Measurements from ENCODE around the gene CTXND1. TPM values are rescaled to one million over a fixed set of nuclear protein-coding genes. Genes with fewer than 3 reads are reported as not detected.

CTXND1 gene
- total and polyA plus RNA-seq, 2 of the 8 experiments (the other 6 are each of a cell fraction or from before 2014, with no cell fraction given), result 0.03 TPM; not detected in 1

DNA sequence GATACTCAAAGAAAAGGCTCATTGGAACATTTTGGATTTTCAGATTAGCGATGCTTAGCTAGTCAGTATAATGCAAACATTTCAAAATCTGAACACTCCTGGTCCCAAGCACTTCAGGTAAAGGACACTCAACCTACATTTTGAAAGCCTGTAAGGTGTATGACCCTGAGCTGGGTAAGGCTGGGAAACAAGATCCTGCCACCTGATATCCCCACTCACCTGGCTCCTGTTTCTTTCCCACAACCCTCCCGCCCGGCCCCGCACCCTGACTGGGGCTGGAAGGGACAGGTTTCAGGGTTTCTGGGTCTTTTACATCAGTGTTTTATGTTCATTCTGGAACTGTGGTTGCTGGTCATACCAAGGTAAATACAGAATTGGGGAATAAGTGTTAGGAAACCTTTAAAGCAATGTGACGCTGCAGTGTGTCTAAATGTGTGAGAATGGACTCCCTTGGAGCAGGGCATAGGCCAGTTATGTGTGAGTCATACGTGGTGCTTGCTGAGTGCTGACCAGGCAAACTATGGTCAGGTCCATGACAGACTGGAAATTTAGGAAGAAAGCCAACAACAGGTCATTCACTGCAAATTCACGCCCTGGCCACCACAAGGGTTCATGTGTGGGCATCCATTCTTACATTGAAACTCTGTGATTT lies 22.9 kb downstream of the CTXND1 start:
- CTCF ChIA-PET (ENCODE audit: partially characterized antibody), result interaction anchor here (0.9 kb wide), 2 partner anchors 29 to 60 kb away, joined by 3 read pairs; no protein-coding TSS in a partner anchor

More for the DNA sequence above, 22.9 kb downstream of the CTXND1 start:
- Histone ChIP-seq H2BK120ac (replicated peaks; ENCODE audit: low read depth, low read length) (no peak overlapping the region), H3K56ac (replicated peaks; ENCODE audit: insufficient read length, low read depth, low read length) (no peak overlapping the region), H2AK5ac (ENCODE audit: low read depth, low read length) (no peak overlapping the region), H2BK5ac (ENCODE audit: low read depth, low read length) (no peak overlapping the region), H3K18ac (ENCODE audit: extremely low read depth, low read length) (no peak overlapping the region), H3K4ac (replicated peaks; ENCODE audit: insufficient read length, low read depth, low read length) (no peak overlapping the region), H4K5ac (ENCODE audit: insufficient read length, low read depth, low read length) (no peak overlapping the region), H3K4me1 (replicated peaks in 1 of 4; ENCODE audit: control insufficient read depth in 3 of 4, insufficient read depth in 4 of 4, low read length in 3 of 4) (no peaks in the 10 kb centered on the region), H3K79me1 (ENCODE audit: low read depth, low read length) (no peaks in the 10 kb centered on the region), H3K23me2 (ENCODE audit: low read depth, low read length) (no peaks in the 10 kb centered on the region), H4K91ac (replicated peaks; ENCODE audit: insufficient read length, low read length) (no peak overlapping the region), H3K14ac (ENCODE audit: insufficient read length) (no peak overlapping the region), H4K20me1 (replicated peaks in 1 of 2; ENCODE audit: control insufficient read depth in 1 of 2, insufficient read depth in 2 of 2, low read length in 2 of 2) (no peaks in the 10 kb centered on the region), H4K8ac (ENCODE audit: extremely low read depth, insufficient read depth, low read length) (no peak overlapping the region), H3K23ac (ENCODE audit: insufficient read length) (no peak overlapping the region), H3K79me2 (ENCODE audit: control insufficient read depth in 1 of 2, insufficient read depth in 2 of 2, low read length in 2 of 2) (no peaks in the 10 kb centered on the region), H3K4me2 (ENCODE audit: insufficient read depth in 1 of 2, low read depth in 2 of 2, low read length in 2 of 2) (no peak overlapping the region), H3K9me3 (ENCODE audit: insufficient read depth in 2 of 2, low read depth in 1 of 2, low read length in 1 of 2) (no peaks in the 10 kb centered on the region), H2AFZ (ENCODE audit: low read length) (no peak overlapping the region; the same call in 1 of the 2 replicates), H3K4me3 (ENCODE audit: extremely low read depth in 1 of 4, insufficient read depth in 2 of 4, low read depth in 3 of 4, low read length in 4 of 4) (no peak overlapping the region), H2BK12ac (ENCODE audit: low read depth, low read length) (no peak overlapping the region), H3K27me3 (replicated peaks in 1 of 4; ENCODE audit: control insufficient read depth in 3 of 4, extremely low read depth in 1 of 4, insufficient read depth in 3 of 4, low read length in 3 of 4) (no peaks in the 10 kb centered on the region), H3K27ac (ENCODE audit: low read depth, low read length) (no peak overlapping the region), H2BK20ac (ENCODE audit: low read length) (no peak overlapping the region), H2BK15ac (ENCODE audit: low read length) (no peak overlapping the region), H3K36me3 (ENCODE audit: control insufficient read depth in 2 of 4, insufficient read depth in 4 of 4, low read length in 3 of 4) (no peaks in the 10 kb centered on the region), H3K9ac (replicated peaks in 1 of 4; ENCODE audit: extremely low read depth in 1 of 4, low read depth in 3 of 4, low read length in 3 of 4) (no peak overlapping the region)
- POLR2A ChIA-PET (ENCODE audit: partially characterized antibody), result no interaction called here
- DNase-seq (ENCODE audit: low read depth in 1 of 2, low spot score in 2 of 2) (no peak), FAIRE-seq (no peak)
- TF ChIP-seq SP2 (IDR thresholded peaks at IDR 0.05; ENCODE audit: low read length) (no peak), PHF8 (conservative IDR thresholded peaks at IDR 0.05; ENCODE audit: low read depth, low read length) (no peak), GTF2F1 (IDR thresholded peaks at IDR 0.05; ENCODE audit: borderline replicate concordance, low read depth, low read length) (no peak), TCF12 (IDR thresholded peaks at IDR 0.05; ENCODE audit: low read depth, low read length) (no peak), SUZ12 (IDR thresholded peaks at IDR 0.05; ENCODE audit: low read length) (no peak), CREB1 (IDR thresholded peaks at IDR 0.05) (no peak), RNF2 (IDR thresholded peaks at IDR 0.05; ENCODE audit: borderline replicate concordance, low read depth, low read length, missing control alignments, poor library complexity, severe bottlenecking) (no peak), POLR2A (IDR thresholded peaks at IDR 0.05; ENCODE audit: control extremely low read depth in 1 of 2, low read depth in 2 of 2, low read length in 2 of 2) (no peak)
- TF ChIP-seq, protein P1, sequence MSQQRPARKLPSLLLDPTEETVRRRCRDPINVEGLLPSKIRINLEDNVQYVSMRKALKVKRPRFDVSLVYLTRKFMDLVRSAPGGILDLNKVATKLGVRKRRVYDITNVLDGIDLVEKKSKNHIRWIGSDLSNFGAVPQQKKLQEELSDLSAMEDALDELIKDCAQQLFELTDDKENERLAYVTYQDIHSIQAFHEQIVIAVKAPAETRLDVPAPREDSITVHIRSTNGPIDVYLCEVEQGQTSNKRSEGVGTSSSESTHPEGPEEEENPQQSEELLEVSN (IDR thresholded peaks at IDR 0.05), result no peak
- WGBS, 2 experiments (ENCODE audit: extremely low coverage in 1 of 2, insufficient coverage in 1 of 2, insufficient read length in 1 of 2, insufficient replicate concordance in 2 of 2, low coverage in 1 of 2, low lambda C conversion rate in 2 of 2, missing lambda C conversion rate in 1 of 2), result 92% methylated on average over 7 of the region's 7 CpGs; no CpG with 5 or more reads in 1 of the 2 experiments

Data from H1 (cell line).